Osteoblast (primary cell): ENCODE measurements around the gene PRPF8. TPM values are rescaled to one million over a fixed set of nuclear protein-coding genes. Genes with fewer than 3 reads are reported as not detected.
A peak's percentile ranks its signal among the peaks of the same experiment; 100 is the strongest.

ENCODE experiments used
- DNase-seq: peaks from one replicate; pipeline ENCODE4 v3.0.0; 2011; ENCODE audit warnings: low spot score, mixed read lengths; ENCODE audit not compliant: insufficient read length; ENCODE audit errors: missing footprints
- H2AFZ ChIP-seq: 2 replicates; pipeline ENCODE4 v1.6.0; 2011; ENCODE audit warnings: mild to moderate bottlenecking, low read length
- H3K27ac ChIP-seq: 2 replicates; pipeline ENCODE4 v1.5.1; 2011; ENCODE audit warnings: mild to moderate bottlenecking, low read depth, low read length, moderate library complexity
- H3K27me3 ChIP-seq: 2 replicates; pipeline ENCODE4 v1.6.0; 2012; ENCODE audit warnings: mild to moderate bottlenecking, control low read depth, inconsistent platforms, low read length, moderate library complexity; ENCODE audit not compliant: insufficient read depth
- H3K36me3 ChIP-seq: 2 replicates; pipeline ENCODE4 v1.5.1; 2011; ENCODE audit warnings: mild to moderate bottlenecking, low read length, control low read depth, moderate library complexity; ENCODE audit not compliant: insufficient read depth
- H3K4me1 ChIP-seq: 2 replicates; pipeline ENCODE4 v1.5.1; 2011; ENCODE audit warnings: mild to moderate bottlenecking, low read length, control low read depth, moderate library complexity; ENCODE audit not compliant: insufficient read depth
- H3K4me2 ChIP-seq: 2 replicates; pipeline ENCODE4 v1.6.0; 2011; ENCODE audit warnings: mild to moderate bottlenecking, low read length; ENCODE audit not compliant: insufficient read depth
- H3K4me3 ChIP-seq: fragments of 200-600 bp; sonication (generic); 3 replicates; pipeline ENCODE4 v1.5.1; 2012; ENCODE audit warnings: mild to moderate bottlenecking, low read length, inconsistent platforms; ENCODE audit not compliant: insufficient read depth
- H3K79me2 ChIP-seq: 2 replicates; pipeline ENCODE4 v1.6.0; 2012; ENCODE audit warnings: mild to moderate bottlenecking, low read length, control low read depth, inconsistent platforms; ENCODE audit not compliant: insufficient read depth
- H3K9me3 ChIP-seq: 2 replicates; pipeline ENCODE4 v1.5.1; 2011; ENCODE audit warnings: low read depth, low read length, control low read depth
- H4K20me1 ChIP-seq: 2 replicates; pipeline ENCODE4 v1.6.0; 2012; ENCODE audit warnings: mild to moderate bottlenecking, low read length, control low read depth; ENCODE audit not compliant: insufficient read depth
- total RNA-seq: library from RNA; depleted of rRNA; stranded (reverse); fragments of >200 nt; gene quantifications from 2 replicates; pipeline ENCODE4 v1.2.3, GENCODE V29; 2012
- TF ChIP-seq, protein P1 (sequence below): IDR thresholded peaks from 2 replicates; pipeline ENCODE4 v1.5.1; 2011; ENCODE audit warnings: mild to moderate bottlenecking, low read depth, low read length, moderate library complexity; ENCODE audit errors: extremely low read depth

Gene PRPF8
- total RNA-seq, 1 donor, result 107 TPM

DNA sequence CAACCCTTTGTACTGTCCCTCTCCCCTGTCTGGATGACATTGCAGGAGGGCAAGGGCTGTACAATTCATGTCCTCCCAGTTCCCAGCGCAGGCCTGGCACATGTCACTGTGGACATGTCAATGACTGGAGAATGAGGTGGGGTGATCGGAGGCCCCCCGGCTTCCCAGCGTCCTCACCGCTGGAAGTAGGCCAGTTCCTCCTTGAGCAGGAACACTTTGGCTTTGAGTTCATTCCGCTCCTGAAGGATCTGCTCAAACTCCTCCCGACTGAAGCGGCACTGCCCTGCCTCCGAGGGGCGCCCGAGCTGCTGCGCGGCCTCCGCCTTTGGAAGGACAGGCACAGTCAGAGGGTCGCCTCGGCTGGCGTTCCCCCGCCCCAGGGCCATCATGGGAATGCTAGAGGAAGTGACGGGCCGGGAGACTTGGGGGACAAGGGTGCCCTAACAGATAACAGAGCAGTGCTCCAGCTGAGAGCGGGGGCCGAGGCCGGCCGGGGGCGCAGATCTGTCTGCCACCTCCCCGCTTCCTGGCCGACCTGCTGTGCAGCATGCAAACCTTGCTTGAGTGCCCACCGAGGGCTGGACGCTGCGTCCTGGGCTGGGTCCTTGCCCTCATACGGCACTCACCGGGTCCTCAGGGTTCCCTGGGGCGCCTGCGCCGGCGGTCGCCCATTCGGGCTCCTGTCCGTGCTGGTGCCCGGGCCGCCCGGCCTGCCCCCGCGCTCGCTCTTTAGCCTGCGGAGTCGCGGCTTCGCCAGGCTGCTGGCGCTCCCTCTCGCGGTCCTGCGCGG lies 36.3 kb downstream of the PRPF8 start:
- Histone ChIP-seq H3K79me2 (no peaks in the 10 kb centered on the region), H3K4me2 (peak overlapping the region; percentile 93), H3K27ac (peak overlapping the region; percentile 60), H3K36me3 (peaks cover 34% of the 10 kb centered on the region), H3K9me3 (no peaks in the 10 kb centered on the region), H3K4me3 (peak overlapping the region; percentile 79), H2AFZ (peak overlapping the region; percentile 90), H4K20me1 (no peaks in the 10 kb centered on the region), H3K27me3 (no peaks in the 10 kb centered on the region), H3K4me1 (peaks cover 17% of the 10 kb centered on the region)
- DNase-seq, result peak; percentile 86
- TF ChIP-seq, protein P1, sequence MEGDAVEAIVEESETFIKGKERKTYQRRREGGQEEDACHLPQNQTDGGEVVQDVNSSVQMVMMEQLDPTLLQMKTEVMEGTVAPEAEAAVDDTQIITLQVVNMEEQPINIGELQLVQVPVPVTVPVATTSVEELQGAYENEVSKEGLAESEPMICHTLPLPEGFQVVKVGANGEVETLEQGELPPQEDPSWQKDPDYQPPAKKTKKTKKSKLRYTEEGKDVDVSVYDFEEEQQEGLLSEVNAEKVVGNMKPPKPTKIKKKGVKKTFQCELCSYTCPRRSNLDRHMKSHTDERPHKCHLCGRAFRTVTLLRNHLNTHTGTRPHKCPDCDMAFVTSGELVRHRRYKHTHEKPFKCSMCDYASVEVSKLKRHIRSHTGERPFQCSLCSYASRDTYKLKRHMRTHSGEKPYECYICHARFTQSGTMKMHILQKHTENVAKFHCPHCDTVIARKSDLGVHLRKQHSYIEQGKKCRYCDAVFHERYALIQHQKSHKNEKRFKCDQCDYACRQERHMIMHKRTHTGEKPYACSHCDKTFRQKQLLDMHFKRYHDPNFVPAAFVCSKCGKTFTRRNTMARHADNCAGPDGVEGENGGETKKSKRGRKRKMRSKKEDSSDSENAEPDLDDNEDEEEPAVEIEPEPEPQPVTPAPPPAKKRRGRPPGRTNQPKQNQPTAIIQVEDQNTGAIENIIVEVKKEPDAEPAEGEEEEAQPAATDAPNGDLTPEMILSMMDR, result no peak

DNA sequence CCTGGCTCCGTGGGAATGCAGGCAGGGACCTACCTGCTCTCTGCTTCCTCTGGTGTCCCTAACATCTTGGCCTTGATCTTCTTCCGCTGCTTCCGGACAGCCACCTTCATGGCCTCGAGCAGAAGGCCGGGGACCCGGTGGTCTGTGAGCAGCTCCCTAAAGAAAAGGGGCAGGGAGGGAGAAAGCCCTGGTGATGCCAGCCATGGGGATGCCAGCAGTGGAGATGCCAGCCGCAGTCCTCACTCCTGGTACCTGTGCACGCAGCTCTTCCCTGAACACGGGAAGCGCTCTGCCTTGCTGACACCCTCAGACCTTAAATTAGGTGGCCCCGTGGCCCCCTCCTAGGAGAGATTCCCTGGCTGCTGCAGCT lies 36.9 kb downstream of the PRPF8 start:
- Histone ChIP-seq H3K27ac (no peak overlapping the region), H4K20me1 (no peaks in the 10 kb centered on the region), H3K4me1 (peaks cover 17% of the 10 kb centered on the region), H3K4me3 (no peak overlapping the region), H3K36me3 (peaks cover 29% of the 10 kb centered on the region), H2AFZ (no peak overlapping the region), H3K4me2 (peak overlapping the region; percentile 93), H3K9me3 (no peaks in the 10 kb centered on the region), H3K27me3 (no peaks in the 10 kb centered on the region), H3K79me2 (no peaks in the 10 kb centered on the region)
- peak; percentile 54 for DNase-seq
- TF ChIP-seq, protein P1, result no peak

DNA sequence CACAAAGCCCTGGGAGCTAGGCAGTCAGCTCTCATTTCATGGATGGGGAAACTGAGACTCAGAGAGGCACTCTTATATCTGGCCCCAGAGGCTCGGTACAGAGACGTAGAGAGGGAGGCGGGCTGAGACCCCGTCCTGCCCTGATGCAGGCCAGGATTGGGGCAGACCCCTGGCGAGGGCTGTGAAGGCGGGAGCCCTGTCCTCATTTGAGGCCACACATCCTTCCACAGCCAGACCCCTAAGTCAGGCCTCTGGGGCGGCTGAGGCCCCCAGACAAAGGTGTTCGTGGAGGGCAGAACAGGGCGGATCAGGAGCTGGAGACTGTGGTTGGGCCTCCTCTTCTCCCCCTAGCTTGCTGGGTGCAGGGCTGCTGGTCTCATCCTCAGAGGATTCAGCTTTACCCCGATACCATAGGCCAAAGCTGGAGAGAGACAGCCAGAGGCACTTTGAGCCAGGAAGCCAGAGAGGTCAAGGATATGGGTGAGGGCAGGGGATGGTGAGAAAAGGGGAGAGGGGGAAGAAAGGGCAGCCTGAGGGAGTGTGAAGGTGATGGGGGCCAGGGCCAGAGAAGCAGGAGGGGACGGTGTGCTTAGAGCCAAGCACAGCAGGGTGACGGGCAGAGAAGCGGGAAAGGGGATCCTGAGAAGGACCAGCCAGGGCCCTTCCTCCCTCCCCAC lies 38.3 kb downstream of the PRPF8 start:
- DNase-seq, result peak; percentile 54
- Histone ChIP-seq H3K4me3 (no peak overlapping the region), H3K4me2 (no peak overlapping the region), H2AFZ (no peak overlapping the region), H4K20me1 (no peaks in the 10 kb centered on the region), H3K4me1 (peaks cover 17% of the 10 kb centered on the region), H3K79me2 (no peaks in the 10 kb centered on the region), H3K27me3 (no peaks in the 10 kb centered on the region), H3K36me3 (peaks cover 14% of the 10 kb centered on the region), H3K27ac (no peak overlapping the region), H3K9me3 (no peaks in the 10 kb centered on the region)
- TF ChIP-seq, protein P1, result no peak
